Testis (tissue), 3 donors: ENCODE results near the gene GLI2. TPM values are rescaled to one million over a fixed set of nuclear protein-coding genes. Genes with fewer than 3 reads are reported as not detected.

ENCODE experiments used
- DNase-seq: peaks from one replicate; pipeline ENCODE4 v3.0.0-alpha.2; 2019
- H3K27ac ChIP-seq, 2 donors: fragments of 200-600 bp; sonication (generic); one replicate each; pipeline ENCODE4 v1.5.1; 2019
- H3K27me3 ChIP-seq: fragments of 200-600 bp; sonication (generic); one replicate; pipeline ENCODE4 v1.5.1; 2019
- H3K36me3 ChIP-seq: fragments of 200-600 bp; sonication (generic); one replicate; pipeline ENCODE4 v1.5.1; 2017; ENCODE audit warnings: low read depth; ENCODE audit errors: missing control alignments
- H3K4me1 ChIP-seq: fragments of 200-600 bp; sonication (generic); one replicate; pipeline ENCODE4 v1.5.1; 2019
- H3K4me3 ChIP-seq, 2 donors: fragments of 200-600 bp; sonication (generic); one replicate each; pipeline ENCODE4 v1.5.1; 2017 to 2019
- H3K9me3 ChIP-seq: fragments of 200-600 bp; sonication (generic); one replicate; pipeline ENCODE4 v1.5.1; 2017
- POLR2A ChIP-seq: fragments of 450-650 bp; IDR thresholded peaks from one replicate; pipeline ENCODE4 v1.6.1; 2017; ENCODE audit warnings: antibody characterized with exemption, mild to moderate bottlenecking, moderate library complexity
- WGBS, 2 donors: methylation state at CpG; one replicate each; pipeline ENCODE4 v1.1.5; 2018; 5-methylcytosine and 5-hydroxymethylcytosine counted together
- intact Hi-C: fragments of 100-400 bp; cut with DNase I; formaldehyde crosslinking; loops from one replicate; pipeline ENCODE4 v1.15.1; 2023; ENCODE audit warnings: low total_unique reads
- polyA plus RNA-seq: library from polyadenylated mRNA; stranded (reverse); fragments of 350-450 nt; fragmentation: Illumina TruSeq; extraction: RNeasy Lipid Tissue Mini Kit (QIAGEN cat#74804); gene quantifications from one replicate; pipeline ENCODE4 v1.2.3, GENCODE V29; 2014; ENCODE audit warnings: low read depth, low replicate concordance; ENCODE audit not compliant: insufficient read depth
- total RNA-seq, 2 donors: library from RNA; depleted of rRNA; stranded (reverse); fragments of >200 nt; gene quantifications; one replicate each; pipeline ENCODE4 v1.2.3, GENCODE V29; 2016
- TF ChIP-seq, protein P1 (sequence below), 3 experiments: fragments of 450-650 bp in 2 of 3; fragments of 200-600 bp in 1 of 3; sonication (generic) in 1 of 3; IDR thresholded peaks; one replicate each; pipeline ENCODE4 v1.5.1; 2016 to 2019; ENCODE audit warnings: antibody characterized with exemption in 3 of 3, mild to moderate bottlenecking in 2 of 3, moderate library complexity in 1 of 3

Gene GLI2
- total and polyA plus RNA-seq, 3 donors from 2014 or later = 5.1 to 21.4 (median 16.5) TPM

DNA sequence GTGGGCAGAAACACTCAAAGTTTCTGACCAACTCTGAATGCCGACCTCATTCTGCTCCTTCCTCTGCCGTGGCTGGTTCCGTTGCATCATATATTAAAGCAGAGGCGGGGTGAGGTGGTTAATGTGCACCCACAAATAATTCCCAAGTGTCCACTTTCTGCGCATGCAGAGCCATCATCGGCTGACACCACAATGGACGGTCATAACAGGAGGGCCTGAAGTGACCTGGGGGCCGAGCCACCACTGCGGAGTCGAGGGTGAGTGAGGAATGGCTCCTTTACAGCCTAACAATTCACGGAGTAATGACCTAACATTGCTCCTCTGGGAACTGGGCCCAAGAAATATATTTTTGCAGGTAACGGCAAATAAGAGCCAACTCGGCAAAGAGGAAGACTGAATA is 32.9 kb upstream of the GLI2 start:
- Histone ChIP-seq H3K9me3 (no peaks in the 10 kb centered on the region), H3K36me3 (no peaks in the 10 kb centered on the region), H3K4me1 (no peaks in the 10 kb centered on the region), H3K27ac (no peak overlapping the region), H3K27me3 (no peaks in the 10 kb centered on the region), H3K4me3 (no peak overlapping the region)
- TF ChIP-seq, protein P1, sequence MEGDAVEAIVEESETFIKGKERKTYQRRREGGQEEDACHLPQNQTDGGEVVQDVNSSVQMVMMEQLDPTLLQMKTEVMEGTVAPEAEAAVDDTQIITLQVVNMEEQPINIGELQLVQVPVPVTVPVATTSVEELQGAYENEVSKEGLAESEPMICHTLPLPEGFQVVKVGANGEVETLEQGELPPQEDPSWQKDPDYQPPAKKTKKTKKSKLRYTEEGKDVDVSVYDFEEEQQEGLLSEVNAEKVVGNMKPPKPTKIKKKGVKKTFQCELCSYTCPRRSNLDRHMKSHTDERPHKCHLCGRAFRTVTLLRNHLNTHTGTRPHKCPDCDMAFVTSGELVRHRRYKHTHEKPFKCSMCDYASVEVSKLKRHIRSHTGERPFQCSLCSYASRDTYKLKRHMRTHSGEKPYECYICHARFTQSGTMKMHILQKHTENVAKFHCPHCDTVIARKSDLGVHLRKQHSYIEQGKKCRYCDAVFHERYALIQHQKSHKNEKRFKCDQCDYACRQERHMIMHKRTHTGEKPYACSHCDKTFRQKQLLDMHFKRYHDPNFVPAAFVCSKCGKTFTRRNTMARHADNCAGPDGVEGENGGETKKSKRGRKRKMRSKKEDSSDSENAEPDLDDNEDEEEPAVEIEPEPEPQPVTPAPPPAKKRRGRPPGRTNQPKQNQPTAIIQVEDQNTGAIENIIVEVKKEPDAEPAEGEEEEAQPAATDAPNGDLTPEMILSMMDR (IDR thresholded peaks at IDR 0.05) = no peak
- no peak for TF ChIP-seq POLR2A
- intact Hi-C loops = no loop called here
- 93 to 97% methylated on average over 13 of the region's 13 CpGs for WGBS, 2 donors
- no peak for DNase-seq

DNA sequence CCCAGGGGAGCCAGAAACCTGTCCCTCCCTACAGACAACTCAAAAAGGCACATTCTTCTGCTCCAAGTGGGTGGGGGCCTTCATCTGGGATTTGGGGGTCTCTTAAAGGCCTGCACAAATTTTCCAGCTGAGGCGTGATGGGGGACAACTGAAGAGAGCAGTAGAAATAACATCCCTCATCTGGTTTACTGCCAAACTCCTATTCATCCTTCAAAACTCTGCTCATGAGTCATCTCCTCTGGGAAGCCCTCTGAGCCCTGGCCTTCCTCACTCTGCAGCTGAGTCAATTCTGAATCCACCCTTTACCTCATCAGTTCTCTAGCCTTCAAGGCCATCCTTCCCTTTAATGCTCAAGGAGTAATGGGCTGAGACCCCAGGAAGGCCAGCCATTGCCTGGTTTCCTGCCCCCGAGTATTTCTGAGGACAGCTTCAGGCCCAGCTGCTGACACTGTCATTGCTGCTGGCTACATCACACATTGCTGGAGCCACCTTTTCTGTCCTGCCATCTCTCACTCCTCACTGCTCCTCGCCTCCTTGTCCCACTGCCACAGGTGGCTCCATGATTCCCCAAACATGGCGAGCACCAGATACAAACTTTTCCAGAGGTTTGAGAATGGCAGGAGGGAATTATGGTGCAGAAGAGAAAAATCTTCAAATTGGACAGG is 32.2 kb upstream of the GLI2 start:
- no peak for DNase-seq
- TF ChIP-seq, protein P1 (IDR thresholded peaks at IDR 0.05) = no peak
- TF ChIP-seq POLR2A = no peak

DNA sequence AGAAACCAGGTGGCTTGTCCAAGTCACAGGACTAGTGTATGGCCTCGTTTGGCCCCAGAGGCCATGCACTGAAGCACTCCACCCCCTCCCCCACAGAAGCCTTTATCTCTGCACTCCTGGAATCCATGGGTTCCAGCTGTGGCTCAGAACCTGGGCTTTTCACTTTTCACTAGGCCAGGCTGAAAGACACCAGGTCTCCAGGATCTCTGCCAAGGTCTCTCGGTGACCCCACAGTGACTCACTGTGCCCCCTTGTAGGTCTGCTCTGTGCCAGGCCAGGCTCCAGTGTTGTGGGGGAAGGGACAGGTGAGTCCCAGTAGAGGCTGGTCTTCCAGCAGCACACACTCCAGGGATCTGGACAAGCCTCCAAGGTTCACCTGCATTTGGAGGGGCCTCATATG is 31.0 kb upstream of the GLI2 start:
- WGBS, 2 donors = 73 to 89% methylated on average over 1 to 2 of the region's 2 CpGs
- no peaks in the 10 kb centered on the region for H3K36me3 ChIP-seq
- H3K27ac ChIP-seq = no peak overlapping the region
- no peak for DNase-seq
- no peaks in the 10 kb centered on the region for H3K9me3 ChIP-seq
- H3K4me1 ChIP-seq = no peaks in the 10 kb centered on the region
- intact Hi-C loops = no loop called here
- TF ChIP-seq, protein P1 (IDR thresholded peaks at IDR 0.05) = no peak
- no peak for TF ChIP-seq POLR2A
- H3K4me3 ChIP-seq = no peak overlapping the region
- H3K27me3 ChIP-seq = no peaks in the 10 kb centered on the region

More for the DNA sequence above, 32.2 kb upstream of the GLI2 start:
- WGBS, 2 donors = 90 to 92% methylated on average over 4 of the region's 4 CpGs
- no peaks in the 10 kb centered on the region for H3K36me3 ChIP-seq
- no peaks in the 10 kb centered on the region for H3K27me3 ChIP-seq
- H3K4me1 ChIP-seq = no peaks in the 10 kb centered on the region
- no peak overlapping the region for H3K27ac ChIP-seq
- H3K9me3 ChIP-seq = no peaks in the 10 kb centered on the region
- no peak overlapping the region for H3K4me3 ChIP-seq
- intact Hi-C loops = no loop called here

DNA sequence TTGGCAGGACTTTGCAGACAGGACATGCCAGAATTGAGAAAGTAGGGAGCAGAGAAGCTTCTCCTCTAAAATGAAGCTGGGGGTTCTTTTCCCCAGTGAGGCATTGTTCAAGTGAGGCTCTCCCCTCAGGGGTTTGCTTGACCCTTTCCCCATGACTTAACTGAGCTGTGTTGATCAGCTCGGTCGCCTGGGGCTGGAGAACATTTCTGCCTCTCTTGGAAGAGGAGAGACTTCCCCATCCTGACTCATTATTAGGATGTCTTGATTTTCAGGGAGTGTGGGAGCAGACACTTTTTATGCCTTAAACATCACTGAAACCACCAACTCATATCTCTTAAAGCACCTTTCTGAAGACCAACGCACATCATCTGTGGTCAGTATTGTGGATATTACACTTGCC is 27.9 kb upstream of the GLI2 start:
- H3K9me3 ChIP-seq = no peaks in the 10 kb centered on the region
- 92 to 98% methylated on average over 3 of the region's 3 CpGs for WGBS, 2 donors

More for the DNA sequence above, 27.9 kb upstream of the GLI2 start:
- Histone ChIP-seq H3K4me1 (no peaks in the 10 kb centered on the region), H3K27me3 (no peaks in the 10 kb centered on the region), H3K27ac (no peak overlapping the region), H3K4me3 (no peak overlapping the region), H3K36me3 (no peaks in the 10 kb centered on the region)
- TF ChIP-seq POLR2A = no peak
- TF ChIP-seq, protein P1 (IDR thresholded peaks at IDR 0.05) = no peak
- intact Hi-C loops = no loop called here
- DNase-seq = no peak
